Endothelial cell of hepatic sinusoid (primary cell): Measurements from ENCODE around the gene INHBB.
"Not testable (repeated sequence)": the region's sequence is repeated elsewhere in the genome, so short reads cannot be mapped to it uniquely, and the experiment has no call there.

Source experiments
- in situ Hi-C: cut with HindIII; loops from 2 replicates; pipeline ENCODE4 v1.10.0; 2017; ENCODE audit warnings: low sequenced_read_pairs

The INHBB gene

GRCh38 chr2:120376679-120377640 is 31.0 kb downstream of the INHBB start:
- in situ Hi-C loops: no loop called here

GRCh38 chr2:120378605-120379004 is 32.7 kb downstream of the INHBB start:
- in situ Hi-C loops: no loop called here

- in situ Hi-C loops: no loop called here
These were observed 34.3 kb downstream of the INHBB start for GRCh38 chr2:120379916-120380893.

GRCh38 chr2:120381192-120381591 is 35.3 kb downstream of the INHBB start:
- in situ Hi-C loops: no loop called here

GRCh38 chr2:120381661-120382060 is 35.7 kb downstream of the INHBB start:
- in situ Hi-C loops: no loop called here

GRCh38 chr2:120382541-120383144 is 36.7 kb downstream of the INHBB start:
- in situ Hi-C loops: no loop called here

GRCh38 chr2:120383191-120383590 is 37.3 kb downstream of the INHBB start:
- in situ Hi-C loops: no loop called here

- in situ Hi-C loops: no loop called here
These were observed 37.9 kb downstream of the INHBB start for GRCh38 chr2:120383631-120384340.

- in situ Hi-C loops: no loop called here
These were observed 38.8 kb downstream of the INHBB start for GRCh38 chr2:120384486-120385354.

- in situ Hi-C loops: no loop called here
These were observed 39.6 kb downstream of the INHBB start for GRCh38 chr2:120385355-120386127.

GRCh38 chr2:120388222-120389035 is 42.5 kb downstream of the INHBB start:
- in situ Hi-C loops: no loop called here

- in situ Hi-C loops: no loop called here
These were observed 43.1 kb downstream of the INHBB start for GRCh38 chr2:120389036-120389391.

- in situ Hi-C loops: no loop called here
These were observed 44.6 kb downstream of the INHBB start for GRCh38 chr2:120390381-120391055.

GRCh38 chr2:120391382-120391781 is 45.4 kb downstream of the INHBB start:
- in situ Hi-C loops: not testable (repeated sequence)

GRCh38 chr2:120391911-120392665 is 46.2 kb downstream of the INHBB start:
- in situ Hi-C loops: no loop called here

GRCh38 chr2:120392923-120393322 is 47.0 kb downstream of the INHBB start:
- in situ Hi-C loops: no loop called here

GRCh38 chr2:120393456-120393855 is 47.5 kb downstream of the INHBB start:
- in situ Hi-C loops: no loop called here
